Endothelial cell of umbilical vein (primary cell): ENCODE data around the gene SORCS2. TPM values are rescaled to one million over a fixed set of nuclear protein-coding genes. Genes with fewer than 3 reads are reported as not detected.

ENCODE experiments used
- BruUV-seq: library from RNA; stranded (reverse); fragments of 400-500 nt; replicated peaks from 2 replicates; lab custom pipeline; 2021; lab: Mats Ljungman, UMichigan
- CTCF ChIA-PET: fragments of 300-600, 350-600 bp; sonication (Branson Sonifier 250); formaldehyde crosslinking; loops from one replicate; lab custom pipeline; 2021; ENCODE audit warnings: antibody characterized with exemption, inconsistent platforms; lab: Charles Lee
- POLR2A ChIA-PET: fragments of 300-600, 350-600 bp; sonication (Branson Sonifier 250); formaldehyde crosslinking; loops from one replicate; lab custom pipeline; 2021; ENCODE audit warnings: antibody characterized with exemption, inconsistent platforms; lab: Charles Lee
- DNase-seq: peaks from one replicate; pipeline ENCODE4 v3.0.0-alpha.2; 2011; ENCODE audit warnings: low read depth, low spot score
- FAIRE-seq: peaks from 2 replicates; lab custom pipeline; 2011; peaks lifted over from hg19 to GRCh38; lab: Jason Lieb, UNC
- H2AFZ ChIP-seq: 2 replicates; pipeline ENCODE4 v1.6.0; 2012; ENCODE audit warnings: low read depth, low read length, control low read depth, inconsistent platforms
- H3K27ac ChIP-seq: 2 replicates; pipeline ENCODE4 v1.5.1; 2011; ENCODE audit warnings: low read depth, mild to moderate bottlenecking, control low read depth, low read length, moderate library complexity; ENCODE audit not compliant: insufficient read depth
- H3K27me3 ChIP-seq, 2 experiments: 2 replicates each; pipeline versions ENCODE4 v1.6.0 to v1.6.1; 2011; ENCODE audit warnings: low read length in 2 of 2, mixed read lengths in 1 of 2; ENCODE audit not compliant: control insufficient read depth in 2 of 2, insufficient read depth in 2 of 2
- H3K36me3 ChIP-seq, 2 experiments: 2 replicates in 1 of 2; 3 replicates in 1 of 2; pipeline ENCODE4 v1.5.1; 2011; ENCODE audit warnings: low read length in 2 of 2, mild to moderate bottlenecking in 1 of 2, moderate library complexity in 1 of 2; ENCODE audit not compliant: control insufficient read depth in 2 of 2, insufficient read depth in 2 of 2; ENCODE audit errors: extremely low read depth in 1 of 2
- H3K4me1 ChIP-seq: 3 replicates; pipeline ENCODE4 v1.5.1; 2011; ENCODE audit warnings: mild to moderate bottlenecking, low read length; ENCODE audit not compliant: control insufficient read depth, insufficient read depth; ENCODE audit errors: extremely low read depth
- H3K4me2 ChIP-seq: 2 replicates; pipeline ENCODE4 v1.6.1; 2011; ENCODE audit warnings: low read length, control low read depth, mixed read lengths; ENCODE audit not compliant: insufficient read depth
- H3K4me3 ChIP-seq, 3 experiments: fragments of 200-600 bp in 1 of 3; sonication (generic), shearing (Covaris generic) in 1 of 3; replicated peaks in 1 of 3; 2 replicates each; pipeline ENCODE4 v1.5.1; 2011 to 2016; ENCODE audit warnings: control low read depth in 3 of 3, low read length in 3 of 3, mild to moderate bottlenecking in 2 of 3, inconsistent platforms in 1 of 3, low read depth in 1 of 3, moderate library complexity in 1 of 3; ENCODE audit not compliant: insufficient read depth in 1 of 3
- H3K79me2 ChIP-seq: 2 replicates; pipeline ENCODE4 v1.6.0; 2012; ENCODE audit warnings: low read length, inconsistent platforms; ENCODE audit not compliant: control insufficient read depth, insufficient read depth
- H3K9ac ChIP-seq: replicated peaks from 2 replicates; pipeline ENCODE3; 2011; ENCODE audit warnings: low read length, control low read depth; ENCODE audit not compliant: insufficient read depth; ENCODE audit errors: extremely low read depth
- H3K9me1 ChIP-seq: replicated peaks from 3 replicates; pipeline ENCODE4 v1.6.0; 2011; ENCODE audit warnings: mild to moderate bottlenecking, low read length; ENCODE audit not compliant: control insufficient read depth, insufficient read depth; ENCODE audit errors: extremely low read depth
- H3K9me3 ChIP-seq: replicated peaks from 2 replicates; pipeline ENCODE4 v1.5.1; 2012; ENCODE audit warnings: low read length, inconsistent platforms; ENCODE audit not compliant: control insufficient read depth, insufficient read depth
- H4K20me1 ChIP-seq: replicated peaks from 2 replicates; pipeline ENCODE3; 2011; ENCODE audit warnings: mild to moderate bottlenecking, low read length; ENCODE audit not compliant: control insufficient read depth, insufficient read depth; ENCODE audit errors: extremely low read depth
- EZH2 ChIP-seq: IDR thresholded peaks from 2 replicates; pipeline ENCODE4 v1.6.1; 2012; ENCODE audit warnings: borderline replicate concordance, low read depth, mild to moderate bottlenecking, moderate library complexity, low read length, inconsistent platforms; ENCODE audit not compliant: severe bottlenecking
- FOS ChIP-seq: IDR thresholded peaks from 2 replicates; pipeline ENCODE4 v1.6.1; 2011; ENCODE audit warnings: mild to moderate bottlenecking, low read length, moderate library complexity, borderline replicate concordance; ENCODE audit not compliant: insufficient read depth
- GATA2 ChIP-seq: IDR thresholded peaks from 2 replicates; pipeline ENCODE4 v1.7.0; 2011; ENCODE audit warnings: low read depth, mild to moderate bottlenecking, moderate library complexity, mixed read lengths, low read length; ENCODE audit not compliant: insufficient read length, insufficient read depth
- JUN ChIP-seq: IDR thresholded peaks from 2 replicates; pipeline ENCODE4 v1.6.1; 2011; ENCODE audit warnings: borderline replicate concordance, low read depth; ENCODE audit not compliant: insufficient read length, insufficient read depth
- MYC ChIP-seq: IDR thresholded peaks from one replicate; pipeline ENCODE4 v1.6.1; 2011; ENCODE audit warnings: mild to moderate bottlenecking, low read depth, low read length
- POLR2A ChIP-seq: IDR thresholded peaks from 2 replicates; pipeline ENCODE4 v1.6.1; 2012; ENCODE audit warnings: low read depth, mild to moderate bottlenecking, control low read depth, low read length
- POLR2AphosphoS5 ChIP-seq: IDR thresholded peaks from 2 replicates; pipeline ENCODE4 v1.6.1; 2012; ENCODE audit warnings: low read depth, mild to moderate bottlenecking, control low read depth, low read length, moderate library complexity; ENCODE audit not compliant: insufficient read depth
- dilution Hi-C: fragments of 300-500 bp; cut with MboI; formaldehyde crosslinking; loops from one replicate; pipeline ENCODE4 v1.15.0; 2019; ENCODE audit warnings: low sequenced_read_pairs; ENCODE audit not compliant: extremely low pct_ligation_motif_present
- intact Hi-C: fragments of 100-400 bp; cut with micrococcal nuclease; formaldehyde crosslinking; loops from one replicate; pipeline ENCODE4 v1.10.0; 2022
- polyA plus RNA-seq, 4 experiments: library from polyadenylated mRNA; depleted of rRNA in 3 of 4; stranded (reverse) in 3 of 4; unstranded in 1 of 4; fragments of >200 nt; gene quantifications; 2 replicates each; pipeline versions ENCODE4 v1.2.1 to v1.2.3, GENCODE V29; 2011 to 2012; ENCODE audit warnings: missing spikeins in 1 of 4
- total RNA-seq: library from RNA; stranded (reverse); gene quantifications from 2 replicates; pipeline ENCODE4 v1.2.3, GENCODE V29; 2021
- TF ChIP-seq, protein P1 (sequence below): IDR thresholded peaks from 2 replicates; pipeline ENCODE4 v1.6.1; 2011; ENCODE audit not compliant: insufficient read depth, insufficient read length
- TF ChIP-seq, protein P2 (sequence below), 2 donors: IDR thresholded peaks; 1 replicate in 1 of 2; 2 replicates in 1 of 2; pipeline ENCODE4 v1.5.1; 2011; ENCODE audit warnings: low read length in 2 of 2, mild to moderate bottlenecking in 2 of 2, moderate library complexity in 2 of 2, control low read depth in 1 of 2, inconsistent platforms in 1 of 2, low read depth in 1 of 2; ENCODE audit not compliant: insufficient read depth in 1 of 2; ENCODE audit errors: extremely low read depth in 1 of 2

SORCS2 gene
- total and polyA plus RNA-seq, 2 donors (not counting 3 experiments of a cell fraction or from before 2014, with no cell fraction given), result not detected

DNA sequence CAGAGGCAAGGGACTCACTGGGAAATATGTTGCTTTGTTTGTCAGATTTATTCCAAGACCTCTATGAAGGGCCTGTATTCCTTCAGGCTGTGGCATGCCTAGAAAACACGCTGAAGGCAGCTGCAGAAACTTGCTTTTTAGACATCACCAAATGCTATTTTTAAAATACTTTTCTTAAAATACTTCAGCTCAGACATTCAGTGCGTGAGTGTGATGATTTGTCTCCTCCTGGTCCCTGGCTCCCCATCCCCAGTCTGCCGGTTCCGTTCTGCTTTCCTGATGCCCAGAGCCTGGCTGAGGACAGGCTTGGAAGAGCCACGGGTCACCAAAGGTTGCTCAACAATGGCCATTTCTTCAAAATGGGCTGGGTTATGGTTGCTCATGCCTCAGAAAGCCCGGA is 187.4 kb downstream of the SORCS2 start:
- Histone ChIP-seq H3K9me1 (no peaks in the 10 kb centered on the region), H4K20me1 (no peaks in the 10 kb centered on the region), H3K79me2 (no peaks in the 10 kb centered on the region), H3K9me3 (no peaks in the 10 kb centered on the region), H3K4me1 (no peaks in the 10 kb centered on the region), H3K4me3 (no peak overlapping the region), H3K36me3 (no peaks in the 10 kb centered on the region), H3K27ac (no peak overlapping the region), H2AFZ (no peak overlapping the region), H3K4me2 (no peak overlapping the region), H3K9ac (no peak overlapping the region), H3K27me3 (no peaks in the 10 kb centered on the region)
- CTCF ChIA-PET, result interaction anchor here (1.0 kb wide), 1 partner anchor 11 kb away, joined by 3 read pairs; no protein-coding TSS in a partner anchor
- dilution Hi-C loops (no loop called here), intact Hi-C loops (no loop called here)
- POLR2A ChIA-PET, result no interaction called here
- FAIRE-seq, result no peak
- TF ChIP-seq MYC (no peak), EZH2 (no peak), GATA2 (no peak), POLR2AphosphoS5 (no peak), POLR2A (no peak), JUN (no peak), FOS (no peak)
- TF ChIP-seq, protein P1, sequence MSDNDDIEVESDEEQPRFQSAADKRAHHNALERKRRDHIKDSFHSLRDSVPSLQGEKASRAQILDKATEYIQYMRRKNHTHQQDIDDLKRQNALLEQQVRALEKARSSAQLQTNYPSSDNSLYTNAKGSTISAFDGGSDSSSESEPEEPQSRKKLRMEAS, result no peak
- TF ChIP-seq, protein P2, sequence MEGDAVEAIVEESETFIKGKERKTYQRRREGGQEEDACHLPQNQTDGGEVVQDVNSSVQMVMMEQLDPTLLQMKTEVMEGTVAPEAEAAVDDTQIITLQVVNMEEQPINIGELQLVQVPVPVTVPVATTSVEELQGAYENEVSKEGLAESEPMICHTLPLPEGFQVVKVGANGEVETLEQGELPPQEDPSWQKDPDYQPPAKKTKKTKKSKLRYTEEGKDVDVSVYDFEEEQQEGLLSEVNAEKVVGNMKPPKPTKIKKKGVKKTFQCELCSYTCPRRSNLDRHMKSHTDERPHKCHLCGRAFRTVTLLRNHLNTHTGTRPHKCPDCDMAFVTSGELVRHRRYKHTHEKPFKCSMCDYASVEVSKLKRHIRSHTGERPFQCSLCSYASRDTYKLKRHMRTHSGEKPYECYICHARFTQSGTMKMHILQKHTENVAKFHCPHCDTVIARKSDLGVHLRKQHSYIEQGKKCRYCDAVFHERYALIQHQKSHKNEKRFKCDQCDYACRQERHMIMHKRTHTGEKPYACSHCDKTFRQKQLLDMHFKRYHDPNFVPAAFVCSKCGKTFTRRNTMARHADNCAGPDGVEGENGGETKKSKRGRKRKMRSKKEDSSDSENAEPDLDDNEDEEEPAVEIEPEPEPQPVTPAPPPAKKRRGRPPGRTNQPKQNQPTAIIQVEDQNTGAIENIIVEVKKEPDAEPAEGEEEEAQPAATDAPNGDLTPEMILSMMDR (IDR thresholded peaks at IDR 0.05; ENCODE audit: extremely low read depth in 1 of 2, insufficient read depth in 1 of 2, low read depth in 1 of 2, low read length in 2 of 2), result no peak
- BruUV-seq, result no TSS peak
- DNase-seq, result no peak
